AG04450 (cell line): ENCODE measurements around the gene GPC6. TPM values are rescaled to one million over a fixed set of nuclear protein-coding genes. Genes with fewer than 3 reads are reported as not detected.
"Not testable (repeated sequence)": the region's sequence is repeated elsewhere in the genome, so short reads cannot be mapped to it uniquely, and the experiment has no call there.

ENCODE experiments used
- CTCF ChIA-PET: fragments of 300-600, 350-600 bp; formaldehyde crosslinking; extraction: SDS; loops from one replicate; lab custom pipeline; 2022; ENCODE audit warnings: antibody characterized with exemption, inconsistent platforms; lab: Charles Lee
- POLR2A ChIA-PET: fragments of 350-600 bp; formaldehyde crosslinking; extraction: SDS; loops from one replicate; lab custom pipeline; 2021; ENCODE audit warnings: antibody characterized with exemption, inconsistent platforms; lab: Yijun Ruan, JAX
- DNase-seq: peaks from one replicate; pipeline ENCODE4 v3.0.0-alpha.2; 2011; ENCODE audit warnings: low read depth, low spot score
- H3K27ac ChIP-seq: one replicate; pipeline ENCODE4 v1.5.1; 2012; ENCODE audit warnings: low read depth, low read length, control low read depth
- H3K27me3 ChIP-seq: one replicate; pipeline ENCODE4 v1.6.0; 2012; ENCODE audit warnings: low read length; ENCODE audit not compliant: control insufficient read depth, insufficient read depth
- H3K4me3 ChIP-seq: 2 replicates; pipeline ENCODE4 v1.5.1; 2011; ENCODE audit warnings: mild to moderate bottlenecking, low read depth, low read length, control low read depth
- H3K9me3 ChIP-seq: 2 replicates; pipeline ENCODE4 v1.5.1; 2012; ENCODE audit warnings: low read length; ENCODE audit not compliant: control insufficient read depth, insufficient read depth
- CTCF ChIP-seq: IDR thresholded peaks from 2 replicates; pipeline ENCODE4 v1.5.1; 2011; ENCODE audit warnings: low read depth, low read length, control low read depth, inconsistent platforms
- polyA plus RNA-seq: library from polyadenylated mRNA; depleted of rRNA; stranded (reverse); fragments of >200 nt; gene quantifications from 2 replicates; pipeline ENCODE4 v1.2.3, GENCODE V29; 2011

GPC6 gene
- polyA plus RNA-seq, 1 experiment: 40.4 TPM

DNA sequence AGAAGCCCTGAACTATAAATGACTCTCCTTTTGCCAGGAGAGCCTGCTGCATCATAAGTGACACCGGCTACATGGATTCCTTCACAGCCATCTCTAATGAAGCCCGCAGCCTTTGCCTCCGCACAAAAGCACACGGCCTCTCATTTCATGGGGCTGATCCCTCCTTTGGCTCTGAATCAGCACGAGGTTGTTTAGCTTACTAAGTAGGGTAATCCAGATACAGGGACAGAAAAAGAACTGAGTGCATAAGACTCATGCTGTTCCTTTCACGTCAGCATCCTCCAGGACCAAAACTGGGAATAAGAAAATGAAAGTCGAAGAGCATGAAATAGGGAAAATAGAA lies 1116.6 kb downstream of the GPC6 start:
- Histone ChIP-seq H3K9me3 (no peaks in the 10 kb centered on the region), H3K4me3 (no peak overlapping the region), H3K27me3 (no peaks in the 10 kb centered on the region), H3K27ac (no peak overlapping the region)
- ChIA-PET POLR2A (no interaction called here), CTCF (interaction anchor here (0.6 kb wide), 1 partner anchor 275 kb away, joined by 4 read pairs; no protein-coding TSS in a partner anchor)
- no peak for DNase-seq
- TF ChIP-seq CTCF: no peak

- H3K27me3 ChIP-seq, H3K9me3 ChIP-seq, H3K4me3 ChIP-seq, DNase-seq, POLR2A ChIA-PET, H3K27ac ChIP-seq: not testable (repeated sequence)
- CTCF ChIA-PET: interaction anchor here (0.6 to 1.6 kb wide), 2 partner anchors 170 to 274 kb away, joined by 3 to 4 read pairs; no protein-coding TSS in a partner anchor
Measured at GRCh38 chr13:94343687-94344086, 1117.1 kb downstream of the GPC6 start.

DNA sequence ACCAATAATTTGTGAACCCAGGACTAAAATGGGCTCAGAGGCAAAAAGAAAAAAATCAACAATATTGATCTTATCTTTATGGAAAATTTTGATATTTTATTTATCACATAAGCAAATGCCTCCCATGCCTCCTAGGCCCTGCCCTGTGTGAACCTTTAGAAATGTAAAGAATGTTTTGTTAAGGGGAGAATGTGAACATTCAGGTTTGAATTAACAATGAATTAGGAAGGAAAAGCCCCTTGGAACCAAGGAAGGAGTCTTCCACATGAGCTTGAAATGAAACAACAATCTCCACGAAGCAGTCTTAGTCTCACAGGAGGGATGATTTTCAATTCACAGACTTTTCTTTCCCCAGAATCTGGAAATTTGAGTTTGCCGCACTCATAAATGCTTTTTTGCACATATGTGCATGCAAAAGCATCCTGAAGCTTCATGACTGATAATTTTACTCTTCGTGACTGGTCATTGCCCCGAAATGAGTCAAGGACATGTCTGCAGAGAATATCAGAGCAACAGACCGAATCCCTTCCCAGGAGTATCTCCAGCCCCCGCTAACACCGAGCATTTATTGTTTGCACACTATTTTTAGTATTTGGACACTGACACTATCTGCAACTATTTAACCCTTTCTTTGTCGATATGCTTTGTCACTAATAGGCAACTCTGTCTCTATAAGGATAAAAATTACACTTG lies 1117.7 kb downstream of the GPC6 start:
- Histone ChIP-seq H3K27ac (no peak overlapping the region), H3K4me3 (no peak overlapping the region), H3K9me3 (no peaks in the 10 kb centered on the region), H3K27me3 (no peaks in the 10 kb centered on the region)
- ChIA-PET POLR2A (no interaction called here), CTCF (interaction anchor here (1.6 kb wide), 1 partner anchor 171 kb away, joined by 3 read pairs; no protein-coding TSS in a partner anchor)
- DNase-seq: no peak
- TF ChIP-seq CTCF: no peak

- H3K4me3 ChIP-seq: no peak overlapping the region
- TF ChIP-seq CTCF: peak; percentile 14; the same call in 1 of the 2 replicates
- no peaks in the 10 kb centered on the region for H3K27me3 ChIP-seq
- ChIA-PET CTCF (interaction anchor here (0.6 to 1.6 kb wide), 4 partner anchors 12 to 172 kb away, joined by 3 read pairs; no protein-coding TSS in a partner anchor), POLR2A (no interaction called here)
- no peaks in the 10 kb centered on the region for H3K9me3 ChIP-seq
- DNase-seq: no peak
- no peak overlapping the region for H3K27ac ChIP-seq
Measured at GRCh38 chr13:94345374-94346195, 1119.0 kb downstream of the GPC6 start.

- CTCF ChIA-PET: interaction anchor here (0.6 to 2.0 kb wide), 4 partner anchors 11 to 22 kb away, joined by 3 to 6 read pairs (median 3); no protein-coding TSS in a partner anchor
- no peak overlapping the region for H3K27ac ChIP-seq
- POLR2A ChIA-PET: no interaction called here
- no peak for TF ChIP-seq CTCF
- H3K4me3 ChIP-seq: no peak overlapping the region
- no peak for DNase-seq
- H3K9me3 ChIP-seq: no peaks in the 10 kb centered on the region
- H3K27me3 ChIP-seq: no peaks in the 10 kb centered on the region
Measured at GRCh38 chr13:94346261-94347019, 1119.8 kb downstream of the GPC6 start.
